Measurements from ENCODE around the gene SHISA8. TPM values are rescaled to one million over a fixed set of nuclear protein-coding genes. Genes with fewer than 3 reads are reported as not detected.

Gene SHISA8
- total RNA-seq, 1 experiment from 2014 or later, result not detected

Other genes with a start within 250 kb of the SHISA8 start
- 98.1 and 98.8 TPM in 2 replicates for gene SNU13, start 226.2 kb downstream of the SHISA8 start, total RNA-seq (2014; rRNA removed; shearing (Covaris generic))
- 0.42 and 0.63 TPM in 2 replicates for gene MEI1, start 215.6 kb downstream of the SHISA8 start, total RNA-seq (2014; rRNA removed; shearing (Covaris generic))
- gene CCDC134, start 114.4 kb downstream of the SHISA8 start, total RNA-seq (2014; rRNA removed; shearing (Covaris generic)), result 10.6 and 12.9 TPM in 2 replicates
- 16.1 and 20.5 TPM in 2 replicates for gene SREBF2, start 82.0 kb downstream of the SHISA8 start, total RNA-seq (2014; rRNA removed; shearing (Covaris generic))
- 0.17 and 0.27 TPM in 2 replicates for gene TNFRSF13C, start 11.7 kb upstream of the SHISA8 start, total RNA-seq (2014; rRNA removed; shearing (Covaris generic))
- 44.2 and 57.3 TPM in 2 replicates for gene CENPM, start 32.1 kb upstream of the SHISA8 start, total RNA-seq (2014; rRNA removed; shearing (Covaris generic))
- gene SEPTIN3, start 54.4 kb upstream of the SHISA8 start, total RNA-seq (2014; rRNA removed; shearing (Covaris generic)), result 0.74 and 0.77 TPM in 2 replicates
- not detected in 2 replicates for gene WBP2NL, start 83.7 kb upstream of the SHISA8 start, total RNA-seq (2014; rRNA removed; shearing (Covaris generic))
- gene NAGA, start 155.7 kb upstream of the SHISA8 start, total RNA-seq (2014; rRNA removed; shearing (Covaris generic)), result 13.7 and 18.2 TPM in 2 replicates
- gene PHETA2, start 159.2 kb upstream of the SHISA8 start, total RNA-seq (2014; rRNA removed; shearing (Covaris generic)), result 8.7 and 14.5 TPM in 2 replicates
- gene SMDT1, start 164.6 kb upstream of the SHISA8 start, total RNA-seq (2014; rRNA removed; shearing (Covaris generic)), result 6.5 and 17.8 TPM in 2 replicates
- 110 and 161 TPM in 2 replicates for gene NDUFA6, start 175.7 kb upstream of the SHISA8 start, total RNA-seq (2014; rRNA removed; shearing (Covaris generic))
- gene CYP2D6, start 215.7 kb upstream of the SHISA8 start, total RNA-seq (2014; rRNA removed; shearing (Covaris generic)), result 0.03 and 0.40 TPM in 2 replicates

Measured in Daoy (cell line).